Stimulated activated CD4-positive, alpha-beta T cell treated with anti-CD3 and anti-CD28 coated beads, Interleukin-15, amount 100 ng/mL, for 24 hours (primary cell): Measurements from ENCODE around the gene FIGNL1.
"Not testable (repeated sequence)": the region's sequence is repeated elsewhere in the genome, so short reads cannot be mapped to it uniquely, and the experiment has no call there.

Experiments
- DNase-seq: peaks from one replicate; pipeline ENCODE4 v3.0.0-alpha.2; 2020

Gene FIGNL1

GRCh38 chr7:50470250-50471163 lies 20.4 kb upstream of the FIGNL1 start:
- no peak for DNase-seq

DNA sequence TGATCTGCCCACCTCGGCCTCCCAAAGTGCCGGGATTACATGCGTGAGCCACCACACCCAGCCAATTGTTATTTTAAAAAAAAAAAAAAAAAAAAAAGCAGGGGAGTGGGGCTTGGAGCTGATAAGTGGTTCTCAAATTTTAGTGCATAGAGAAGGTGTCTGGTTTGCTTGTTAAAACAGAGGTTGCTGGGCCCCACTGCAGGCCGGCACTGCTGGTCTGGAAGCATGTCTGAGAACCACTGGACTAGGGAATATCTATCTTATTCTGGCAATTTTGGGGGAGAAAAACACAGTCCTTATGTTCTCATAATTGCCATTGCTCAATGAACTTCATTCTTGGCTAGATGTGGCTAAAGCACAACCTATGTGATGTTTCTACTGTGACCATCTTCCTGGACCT lies 19.0 kb upstream of the FIGNL1 start:
- no peak for DNase-seq

DNA sequence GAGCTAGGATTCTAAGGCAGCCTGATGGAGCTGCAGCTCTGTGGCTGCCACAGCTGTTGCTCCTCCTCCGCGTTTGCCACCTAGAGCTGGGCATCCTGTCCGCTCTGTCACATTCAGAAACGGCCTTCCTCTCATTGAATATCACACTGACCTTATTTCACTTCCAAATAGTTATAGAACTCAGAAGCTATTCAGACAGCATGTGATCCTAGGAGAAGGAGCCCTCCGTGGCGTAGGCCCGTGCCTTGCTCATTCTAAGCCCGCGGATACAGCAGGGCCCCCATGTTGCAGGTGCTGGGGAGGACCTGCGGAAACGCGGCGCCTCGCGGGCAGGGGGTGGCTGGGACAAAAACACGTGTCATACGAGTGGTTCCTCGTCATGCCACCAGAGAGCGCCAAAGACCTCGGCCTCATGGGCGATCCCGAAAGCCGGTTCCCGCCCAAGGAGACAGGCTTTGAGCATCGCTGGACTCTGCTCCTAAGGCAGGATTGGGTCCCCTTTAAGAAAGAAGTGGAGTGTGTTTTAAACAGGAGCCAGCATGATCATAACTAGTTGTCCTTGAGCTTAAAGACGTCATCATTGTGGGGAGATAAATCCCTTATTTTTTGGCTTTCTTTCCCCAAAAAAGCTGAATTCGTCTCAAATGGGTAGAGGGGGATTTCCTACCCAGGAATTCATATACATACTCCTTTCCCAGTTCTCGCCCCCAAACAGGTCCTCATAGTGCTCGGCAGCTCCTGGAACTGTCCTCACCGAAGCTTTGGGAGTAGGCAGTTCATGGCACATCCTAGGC lies 17.9 kb upstream of the FIGNL1 start:
- DNase-seq: peak; percentile 91

- no peak for DNase-seq
These were observed 16.9 kb upstream of the FIGNL1 start for GRCh38 chr7:50466815-50467585.

GRCh38 chr7:50463035-50463434 lies 12.9 kb upstream of the FIGNL1 start:
- DNase-seq: no peak

- DNase-seq: no peak
These were observed 12.2 kb upstream of the FIGNL1 start for GRCh38 chr7:50462361-50462760.

DNA sequence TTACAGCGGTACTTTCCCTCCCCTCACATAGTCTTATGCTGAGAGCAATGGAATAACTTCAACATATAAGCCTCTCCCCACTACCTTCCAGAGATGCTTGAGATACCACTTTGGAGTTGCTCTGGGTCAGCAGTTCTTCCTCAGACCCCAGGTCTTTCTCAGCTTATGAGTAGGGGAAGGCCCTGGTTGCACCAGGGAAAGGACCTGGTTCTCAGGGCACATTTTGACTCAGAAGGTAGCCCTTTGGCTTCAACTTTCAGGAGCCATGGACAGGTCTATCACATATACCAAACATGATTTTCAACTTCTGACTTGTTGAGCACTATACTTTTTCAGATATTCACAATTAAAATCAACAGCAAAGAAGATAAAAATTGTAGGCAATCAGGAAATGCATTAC lies 11.5 kb upstream of the FIGNL1 start:
- DNase-seq: no peak

GRCh38 chr7:50459183-50459582 lies 9.0 kb upstream of the FIGNL1 start:
- not testable (repeated sequence) for DNase-seq

DNA sequence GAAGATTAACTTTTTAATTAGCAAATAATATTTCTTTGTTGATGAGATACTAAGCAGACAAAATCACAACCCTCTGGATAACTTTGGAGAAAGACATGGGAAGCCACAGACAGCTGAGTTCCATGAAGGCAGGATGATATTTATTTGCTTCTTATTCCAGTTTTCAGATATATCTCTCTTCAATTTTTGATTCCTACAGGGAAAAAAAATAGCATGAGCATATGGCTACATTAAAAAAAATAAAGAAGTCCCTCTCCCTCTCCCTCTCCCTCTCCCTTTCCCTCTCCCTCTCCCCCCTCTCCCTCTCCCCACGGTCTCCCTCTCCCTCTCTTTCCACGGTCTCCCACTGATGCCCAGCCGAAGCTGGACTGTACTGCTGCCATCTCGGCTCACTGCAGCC lies 8.5 kb upstream of the FIGNL1 start:
- DNase-seq: not testable (repeated sequence)

DNA sequence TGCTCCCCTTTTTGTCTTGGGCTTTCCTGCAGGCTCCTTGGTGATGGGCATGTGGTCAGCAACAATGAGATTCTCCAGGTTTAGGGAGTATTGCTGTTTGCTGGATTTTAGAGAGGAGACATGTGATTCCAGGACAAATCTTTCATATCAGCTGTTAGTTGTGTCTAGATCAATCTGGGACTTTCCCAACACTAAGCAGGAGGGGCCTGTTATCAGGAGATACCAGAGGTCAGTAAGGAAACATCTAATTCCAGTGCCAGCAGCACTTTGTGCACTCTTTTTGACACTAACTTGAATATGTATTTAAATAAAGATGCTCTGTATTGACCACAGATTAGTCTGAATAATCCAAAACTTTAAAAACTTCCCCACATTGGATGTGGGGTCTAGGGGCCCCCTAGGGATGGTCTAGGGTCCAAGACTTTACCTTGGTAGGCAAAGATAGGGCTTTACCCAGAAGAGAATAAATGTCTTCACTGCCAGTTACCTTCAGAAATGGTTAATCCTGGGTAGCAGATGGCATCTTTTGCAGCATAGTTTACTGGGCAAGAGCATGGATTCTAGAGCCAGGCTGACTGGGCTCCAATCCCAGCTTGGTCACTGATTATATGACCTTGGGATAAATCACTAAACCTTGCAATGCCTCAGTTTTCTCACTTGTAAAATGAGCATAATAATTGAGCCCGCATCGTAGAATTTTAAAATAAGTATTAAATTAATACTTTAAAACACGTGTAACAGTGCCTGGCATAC lies 6.4 kb upstream of the FIGNL1 start:
- no peak for DNase-seq

DNA sequence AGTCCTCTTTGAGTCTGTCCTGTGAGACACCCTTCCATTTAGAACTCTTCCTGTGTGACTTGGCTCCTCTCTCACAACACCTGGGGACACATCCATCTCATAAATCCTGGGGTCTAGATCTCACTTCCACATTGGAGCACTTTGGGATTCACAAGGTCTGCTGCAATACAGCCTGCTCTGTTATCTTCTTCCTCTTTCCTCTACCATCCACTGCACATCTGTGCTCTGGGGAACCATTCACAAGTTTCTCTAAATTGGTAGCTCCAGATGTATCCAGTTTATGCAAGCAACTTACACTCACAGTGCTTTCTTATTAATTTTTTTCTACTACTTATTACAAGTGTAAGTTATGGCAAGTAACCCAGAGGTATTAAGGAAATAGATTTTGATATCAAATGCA lies 5.5 kb upstream of the FIGNL1 start:
- no peak for DNase-seq

DNA sequence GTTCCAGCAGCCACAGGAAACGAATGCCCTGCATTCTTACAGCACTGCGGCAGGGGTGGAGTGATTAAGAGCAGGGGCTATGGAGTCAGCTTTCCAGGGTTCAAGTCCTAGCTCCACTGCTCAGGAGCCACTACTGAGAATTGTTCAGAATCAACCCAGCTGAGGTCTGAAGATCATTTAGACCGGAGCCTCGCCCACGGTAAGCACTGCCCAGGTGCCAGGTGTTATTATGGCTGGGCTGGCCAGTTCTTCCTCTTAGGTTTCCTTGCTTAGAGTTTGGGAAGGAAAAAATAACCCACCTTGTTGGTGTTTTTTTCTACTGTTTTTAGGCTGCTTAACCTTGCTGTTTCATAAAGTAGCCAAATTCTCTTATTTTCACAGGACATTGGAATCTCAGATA lies 4.8 kb upstream of the FIGNL1 start:
- DNase-seq: no peak

DNA sequence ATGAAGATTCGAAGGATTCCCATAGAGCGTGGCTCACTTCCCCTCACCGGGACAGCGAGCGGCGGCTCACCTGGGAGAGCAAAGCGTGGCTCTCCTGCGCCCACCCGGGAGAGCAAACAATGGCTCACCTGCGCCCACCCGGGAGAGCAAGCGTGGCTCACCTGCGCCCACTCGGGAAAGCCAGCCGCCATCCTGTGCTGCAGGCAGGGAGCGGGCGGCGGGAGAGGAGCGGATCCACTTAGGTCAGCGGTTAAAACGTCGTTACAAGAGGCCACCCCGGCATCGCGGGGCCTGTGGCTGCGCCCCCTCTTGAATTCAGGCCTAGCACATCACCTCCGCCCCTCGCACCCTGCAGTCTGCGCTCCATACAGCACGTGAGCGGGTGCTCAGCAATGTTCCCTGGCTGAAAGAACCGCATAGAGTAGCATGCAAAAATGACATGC lies 461 bp upstream of the FIGNL1 start:
- peak; percentile 41 for DNase-seq

DNA sequence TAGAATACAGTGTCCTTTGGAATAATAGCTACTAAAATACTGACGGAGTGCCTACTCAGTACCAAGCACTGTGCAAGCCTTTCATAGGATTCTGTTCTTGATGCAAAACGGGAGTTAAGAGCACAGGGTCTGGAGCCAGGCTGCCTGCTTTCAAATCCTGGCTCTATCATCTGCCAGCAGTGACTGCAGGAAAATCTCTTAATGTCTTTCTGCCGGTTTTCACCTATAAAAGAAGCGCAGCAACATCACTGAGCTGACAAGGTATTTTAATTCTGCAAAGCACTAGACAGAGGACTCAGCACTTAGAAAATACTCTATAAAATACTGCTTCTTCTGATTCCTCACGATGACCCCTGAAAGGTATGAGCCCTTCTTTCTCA lies 659 bp downstream of the FIGNL1 start:
- no peak for DNase-seq

DNA sequence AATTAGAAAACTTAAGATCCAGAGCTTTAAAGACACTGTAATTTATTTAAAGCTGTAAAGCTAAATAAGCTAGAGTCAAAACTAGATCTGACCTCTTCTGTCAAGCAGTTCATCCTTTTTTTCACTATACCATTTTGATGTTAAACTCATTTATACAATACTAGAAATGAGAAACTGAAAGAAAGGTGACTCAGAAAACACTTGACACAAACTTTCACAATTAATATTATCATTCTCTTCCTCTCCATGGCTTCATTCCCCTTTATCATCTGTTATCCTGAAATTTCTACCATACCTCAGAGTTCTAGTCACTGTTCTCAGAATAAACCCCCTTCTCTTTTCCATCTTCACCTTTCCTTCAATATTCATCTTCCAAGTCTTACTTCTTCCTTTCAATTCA lies 1.3 kb downstream of the FIGNL1 start:
- DNase-seq: no peak

DNA sequence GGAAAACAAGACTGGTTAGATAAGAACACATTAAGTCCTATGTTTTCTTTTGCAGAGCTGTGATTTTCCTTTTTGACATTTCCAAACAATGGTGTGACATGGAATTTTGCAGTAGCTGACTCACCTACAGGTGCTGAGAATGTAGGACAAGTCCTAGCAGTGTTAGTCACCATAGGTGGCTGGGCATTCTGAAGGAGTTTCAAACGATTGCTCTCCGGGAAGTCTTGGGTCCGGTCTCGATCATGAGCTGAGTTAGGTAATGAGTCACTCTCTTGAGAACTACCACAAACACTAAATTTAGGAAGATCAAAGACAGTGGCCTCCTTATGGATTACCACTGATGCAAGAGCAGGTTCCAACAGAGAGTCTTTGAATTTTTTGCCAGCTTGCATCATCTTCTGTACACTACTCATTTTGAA lies 3.6 kb downstream of the FIGNL1 start:
- peak; percentile 52 for DNase-seq

GRCh38 chr7:50436133-50436806 lies 13.9 kb downstream of the FIGNL1 start:
- DNase-seq: no peak

GRCh38 chr7:50431722-50432305 lies 18.3 kb downstream of the FIGNL1 start:
- no peak for DNase-seq

- no peak for DNase-seq
These were observed 18.8 kb downstream of the FIGNL1 start for GRCh38 chr7:50431316-50431715.

- no peak for DNase-seq
These were observed 21.2 kb downstream of the FIGNL1 start for GRCh38 chr7:50428911-50429310.

DNA sequence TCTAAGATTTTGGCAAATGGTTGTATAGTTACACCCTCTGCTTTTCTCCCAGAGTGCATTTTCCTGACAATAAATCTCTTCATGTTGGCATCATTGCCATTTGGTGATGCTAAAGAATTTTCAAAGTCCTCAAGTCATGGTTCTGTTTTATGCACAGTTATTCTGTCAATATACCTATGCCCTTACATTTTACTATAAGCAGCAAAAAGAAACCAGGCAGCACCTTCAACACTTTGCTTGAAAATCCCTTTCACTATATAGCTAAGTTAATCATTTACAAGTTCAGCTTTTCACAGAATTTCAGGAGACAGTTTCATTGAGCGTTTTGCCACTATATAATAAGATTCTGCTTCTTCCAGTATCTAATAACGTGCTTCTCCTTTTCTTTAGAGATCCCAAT lies 22.6 kb downstream of the FIGNL1 start:
- no peak for DNase-seq
